ENCODE data around the gene SH3PXD2B. TPM values are rescaled to one million over a fixed set of nuclear protein-coding genes. Genes with fewer than 3 reads are reported as not detected.

SH3PXD2B gene
- total and polyA plus RNA-seq, 8 donors = 4.2 to 24.9 (median 11.0) TPM

DNA sequence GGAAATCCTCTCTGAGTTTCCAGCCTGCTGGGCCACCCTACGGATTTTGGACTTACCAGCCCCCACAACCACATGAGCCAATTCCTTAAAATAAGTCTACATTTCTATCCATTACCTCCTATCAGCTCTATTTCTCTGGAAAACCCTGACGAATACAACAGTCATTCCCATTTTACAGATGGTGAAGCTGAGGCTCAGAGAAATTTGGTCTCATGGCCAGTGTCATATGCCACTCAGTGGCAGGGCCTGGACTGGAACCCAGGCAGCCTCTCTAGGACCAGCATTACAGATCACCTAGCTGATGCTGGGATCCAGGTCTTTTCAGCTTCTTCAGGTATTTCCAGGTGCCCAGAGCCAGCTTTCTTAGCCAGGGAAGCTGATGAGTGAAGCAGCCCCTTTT is 45.0 kb upstream of the SH3PXD2B start:
- DNase-seq (no peak), FAIRE-seq (no peak)

DNA sequence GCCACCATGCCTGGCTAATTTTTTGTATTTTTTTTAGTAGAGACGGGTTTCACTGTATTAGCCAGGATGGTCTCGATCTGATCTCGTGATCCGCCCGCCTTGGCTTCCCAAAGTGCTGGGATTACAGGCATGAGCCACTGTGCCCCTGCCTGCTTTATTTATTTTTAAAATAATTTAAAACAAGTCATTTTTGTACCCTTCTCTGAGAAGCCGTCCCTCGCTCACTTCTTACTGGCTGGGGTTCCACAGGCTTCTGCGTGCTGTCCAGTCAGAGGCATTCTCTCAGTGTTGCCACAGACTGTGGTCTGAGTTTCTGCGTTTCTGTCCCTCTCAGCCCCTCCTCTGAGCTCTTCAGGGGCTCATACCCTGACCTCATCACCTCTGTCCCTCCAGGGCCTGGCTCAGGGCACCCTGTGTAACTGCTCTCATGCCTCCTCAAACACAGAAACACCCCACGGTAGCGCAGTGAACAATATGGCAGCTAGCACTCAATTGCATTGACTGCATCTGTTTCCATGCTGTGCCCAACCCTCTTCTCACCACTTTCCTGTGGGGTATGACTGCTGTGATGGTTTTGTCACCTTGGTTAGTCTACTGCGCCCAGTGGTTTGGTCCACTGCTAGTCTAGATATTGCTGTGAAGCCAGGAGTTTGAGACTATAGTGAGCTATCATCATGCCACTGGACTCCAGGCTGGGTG is 44.3 kb upstream of the SH3PXD2B start:
- TF ChIP-seq, protein P1, sequence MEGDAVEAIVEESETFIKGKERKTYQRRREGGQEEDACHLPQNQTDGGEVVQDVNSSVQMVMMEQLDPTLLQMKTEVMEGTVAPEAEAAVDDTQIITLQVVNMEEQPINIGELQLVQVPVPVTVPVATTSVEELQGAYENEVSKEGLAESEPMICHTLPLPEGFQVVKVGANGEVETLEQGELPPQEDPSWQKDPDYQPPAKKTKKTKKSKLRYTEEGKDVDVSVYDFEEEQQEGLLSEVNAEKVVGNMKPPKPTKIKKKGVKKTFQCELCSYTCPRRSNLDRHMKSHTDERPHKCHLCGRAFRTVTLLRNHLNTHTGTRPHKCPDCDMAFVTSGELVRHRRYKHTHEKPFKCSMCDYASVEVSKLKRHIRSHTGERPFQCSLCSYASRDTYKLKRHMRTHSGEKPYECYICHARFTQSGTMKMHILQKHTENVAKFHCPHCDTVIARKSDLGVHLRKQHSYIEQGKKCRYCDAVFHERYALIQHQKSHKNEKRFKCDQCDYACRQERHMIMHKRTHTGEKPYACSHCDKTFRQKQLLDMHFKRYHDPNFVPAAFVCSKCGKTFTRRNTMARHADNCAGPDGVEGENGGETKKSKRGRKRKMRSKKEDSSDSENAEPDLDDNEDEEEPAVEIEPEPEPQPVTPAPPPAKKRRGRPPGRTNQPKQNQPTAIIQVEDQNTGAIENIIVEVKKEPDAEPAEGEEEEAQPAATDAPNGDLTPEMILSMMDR (IDR thresholded peaks at IDR 0.05) = no peak
- Histone ChIP-seq H3K9me3 (no peaks in the 10 kb centered on the region), H3K27ac (no peak overlapping the region), H3K36me3 (no peaks in the 10 kb centered on the region), H3K4me3 (no peak overlapping the region), H3K4me1 (no peaks in the 10 kb centered on the region), H3K27me3 (no peaks in the 10 kb centered on the region)
- intact Hi-C loops (cut with DNase I) = loop anchor here in 1 of 3 donors (10.0 kb wide), 1 partner anchor 426 kb away; no protein-coding TSS in a partner anchor
- DNase-seq (peak in 1 of 6 donors; percentile 15), FAIRE-seq (no peak), ATAC-seq (no peak)
- WGBS, 2 donors = 93 to 97% methylated on average over 12 of the region's 12 CpGs

More for the DNA sequence above, 45.0 kb upstream of the SH3PXD2B start:
- H3K4me1 ChIP-seq = no peaks in the 10 kb centered on the region
- WGBS, 2 donors = 89 to 96% methylated on average over 2 of the region's 2 CpGs
- ATAC-seq = no peak
- no peaks in the 10 kb centered on the region for H3K36me3 ChIP-seq
- no peak overlapping the region for H3K4me3 ChIP-seq
- intact Hi-C loops (cut with DNase I) = loop anchor here in 1 of 3 donors (10.0 kb wide), 1 partner anchor 426 kb away; no protein-coding TSS in a partner anchor
- H3K27ac ChIP-seq = no peak overlapping the region
- no peaks in the 10 kb centered on the region for H3K9me3 ChIP-seq
- no peaks in the 10 kb centered on the region for H3K27me3 ChIP-seq
- TF ChIP-seq, protein P1 (IDR thresholded peaks at IDR 0.05) = no peak

DNA sequence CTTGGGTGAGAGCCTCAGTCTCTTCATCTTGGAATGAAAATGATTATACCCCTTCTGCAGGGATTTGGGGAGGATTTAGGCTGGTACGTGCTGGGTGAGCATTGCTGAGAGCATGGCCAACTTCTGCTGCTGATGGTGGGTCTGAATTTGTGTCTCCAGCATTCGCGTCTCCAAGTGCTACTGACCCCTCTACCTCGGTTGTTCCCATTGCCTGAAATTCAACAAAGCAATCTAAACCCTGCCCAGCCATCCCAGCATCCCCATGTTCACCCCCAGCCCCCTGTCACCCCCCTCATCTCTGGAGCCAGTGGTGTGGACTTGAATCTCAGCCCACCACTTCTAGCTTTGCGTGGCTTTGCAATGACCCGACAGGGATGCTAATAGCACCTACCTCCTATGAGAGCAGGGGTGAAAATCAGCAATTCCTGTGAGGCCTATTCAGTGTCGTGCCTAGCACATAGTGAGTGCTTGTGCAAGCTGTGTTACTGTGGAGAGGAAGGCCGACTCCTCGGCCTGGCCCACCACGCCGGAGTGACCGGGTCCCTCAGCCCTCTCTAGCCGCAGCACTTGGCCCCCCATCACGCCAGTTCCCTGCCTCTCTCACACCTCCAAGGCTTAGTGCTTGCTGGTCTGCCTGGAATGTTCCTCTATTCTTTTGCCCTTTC is 43.4 kb upstream of the SH3PXD2B start:
- ATAC-seq = no peak
- TF ChIP-seq, protein P1 (IDR thresholded peaks at IDR 0.05) = no peak
- no peak overlapping the region for H3K27ac ChIP-seq
- no peaks in the 10 kb centered on the region for H3K36me3 ChIP-seq
- no peak for FAIRE-seq
- WGBS, 2 donors = 83 to 88% methylated on average over 14 of the region's 14 CpGs
- peak in 1 of 6 donors; percentile 29 for DNase-seq
- intact Hi-C loops (cut with DNase I) = loop anchor here in 1 of 3 donors (10.0 kb wide), 1 partner anchor 427 kb away; no protein-coding TSS in a partner anchor
- no peak overlapping the region for H3K4me3 ChIP-seq
- H3K9me3 ChIP-seq = no peaks in the 10 kb centered on the region
- H3K4me1 ChIP-seq = no peaks in the 10 kb centered on the region
- H3K27me3 ChIP-seq = no peaks in the 10 kb centered on the region

DNA sequence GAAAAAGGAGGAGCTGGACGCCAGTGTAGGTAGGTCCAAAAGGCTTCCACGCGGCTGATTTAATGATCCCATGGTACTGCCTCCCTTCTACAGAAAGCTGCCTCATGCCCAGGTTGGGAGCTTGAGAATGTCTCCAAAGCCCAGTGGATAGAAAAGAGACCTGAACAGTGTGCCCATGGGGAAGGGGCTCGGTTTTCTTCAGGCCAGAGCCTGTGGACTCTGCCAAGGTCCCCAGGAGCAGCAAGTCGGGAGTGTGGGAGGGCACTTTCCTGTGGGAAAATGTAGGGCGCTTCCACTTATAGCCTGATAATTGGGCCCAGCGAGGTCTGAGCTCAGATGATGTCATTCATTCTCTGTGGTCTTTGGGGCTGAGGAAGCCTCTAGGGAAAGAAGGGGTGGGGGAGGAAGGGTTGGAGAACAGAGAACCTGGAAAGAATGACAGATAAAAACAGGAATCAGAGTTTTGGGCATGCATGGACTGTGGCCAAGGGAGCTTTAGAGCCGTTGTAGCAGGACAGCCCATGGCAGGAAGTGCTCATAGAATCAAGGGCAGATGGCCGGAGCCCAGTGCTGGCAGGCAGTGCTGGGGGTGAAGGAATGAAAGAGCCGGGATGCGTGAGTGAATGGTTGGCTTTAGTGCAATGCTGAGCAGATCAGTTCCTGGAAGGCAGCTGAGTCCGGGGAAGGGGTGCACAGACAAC is 42.5 kb upstream of the SH3PXD2B start:
- TF ChIP-seq, protein P1 (IDR thresholded peaks at IDR 0.05) = no peak
- no peak for ATAC-seq
- Histone ChIP-seq H3K27me3 (no peaks in the 10 kb centered on the region), H3K4me1 (no peaks in the 10 kb centered on the region), H3K9me3 (no peaks in the 10 kb centered on the region), H3K4me3 (no peak overlapping the region), H3K27ac (no peak overlapping the region), H3K36me3 (no peaks in the 10 kb centered on the region)
- 57 to 69% methylated on average over 12 of the region's 12 CpGs for WGBS, 2 donors
- intact Hi-C loops (cut with DNase I) = loop anchor here in 1 of 3 donors (10.0 kb wide), 1 partner anchor 428 kb away; no protein-coding TSS in a partner anchor
- FAIRE-seq = no peak
- DNase-seq = peak in 1 of 6 donors; percentile 32
